SU-DHL-6 (cell line): ENCODE measurements around the gene TMEM117.

Source experiments
- CTCF ChIP-seq: fragments of 200-600 bp; sonication (generic); IDR thresholded peaks from one replicate; pipeline ENCODE4 v1.5.1; 2017; ENCODE audit warnings: antibody characterized with exemption, mild to moderate bottlenecking, low read length, moderate library complexity; ENCODE audit not compliant: insufficient read depth, poor library complexity, severe bottlenecking
- EZH2phosphoT487 ChIP-seq: fragments of 200-600 bp; sonication (generic), shearing (Covaris generic); conservative IDR thresholded peaks from 2 replicates; pipeline ENCODE4 v1.6.1; 2018; ENCODE audit warnings: mild to moderate bottlenecking, antibody characterized with exemption, low read length, moderate library complexity, mixed read lengths

- TF ChIP-seq CTCF (no peak), EZH2phosphoT487 (no peak)
These were observed 67.8 kb downstream of the TMEM117 start for GRCh38 chr12:43903686-43904085.
